IMR-90 (cell line): ENCODE measurements around the gene CTNNA2. TPM values are rescaled to one million over a fixed set of nuclear protein-coding genes. Genes with fewer than 3 reads are reported as not detected.
A peak's percentile ranks its signal among the peaks of the same experiment; 100 is the strongest.

Experiments
- ATAC-seq: fragments of 200-7000 bp; cut with Tn5 transposase; 2 replicates; pipeline ENCODE4 v1.9.1; 2020; ENCODE audit warnings: low read depth, mild to moderate bottlenecking, moderate library complexity
- BruUV-seq: library from RNA; stranded (reverse); fragments of 400-500 nt; replicated peaks from 2 replicates; lab custom pipeline; 2021; lab: Mats Ljungman, UMichigan
- CTCF ChIA-PET: fragments of 300-600 bp; formaldehyde crosslinking; extraction: SDS; loops from one replicate; lab custom pipeline; 2021; ENCODE audit warnings: antibody characterized with exemption; lab: Yijun Ruan, JAX
- POLR2A ChIA-PET: fragments of 300-600 bp; sonication (Branson Sonifier 250); formaldehyde crosslinking; loops from one replicate; lab custom pipeline; 2022; ENCODE audit warnings: antibody characterized with exemption; ENCODE audit not compliant: unreplicated experiment; lab: Charles Lee
- DNase-seq: peaks from one replicate; pipeline ENCODE4 v3.0.0; 2013
- H2AFZ ChIP-seq: replicated peaks from 2 replicates; pipeline ENCODE3; 2013; ENCODE audit warnings: low read length, mild to moderate bottlenecking; ENCODE audit not compliant: poor library complexity
- H2AK5ac ChIP-seq: 2 replicates; pipeline ENCODE4 v1.6.1; 2013; ENCODE audit warnings: low read depth, low read length, inconsistent platforms
- H2AK9ac ChIP-seq: replicated peaks from 2 replicates; pipeline ENCODE3; 2013; ENCODE audit warnings: mild to moderate bottlenecking, low read depth, low read length, moderate library complexity; ENCODE audit not compliant: poor library complexity
- H2BK120ac ChIP-seq: 2 replicates; pipeline ENCODE4 v1.6.1; 2013; ENCODE audit warnings: low read depth, low read length, inconsistent platforms
- H2BK15ac ChIP-seq: 3 replicates; pipeline ENCODE4 v1.6.1; 2013; ENCODE audit warnings: low read depth, low read length, inconsistent platforms
- H2BK20ac ChIP-seq: 2 replicates; pipeline ENCODE4 v1.6.1; 2013; ENCODE audit warnings: low read depth, mild to moderate bottlenecking, inconsistent platforms, low read length, moderate library complexity
- H2BK5ac ChIP-seq: 2 replicates; pipeline ENCODE4 v1.6.1; 2013; ENCODE audit warnings: mild to moderate bottlenecking, low read depth, low read length, inconsistent platforms; ENCODE audit not compliant: poor library complexity, severe bottlenecking
- H3K14ac ChIP-seq: replicated peaks from 2 replicates; pipeline ENCODE4 v1.6.1; 2013; ENCODE audit warnings: low read depth, low read length, inconsistent platforms
- H3K18ac ChIP-seq: 2 replicates; pipeline ENCODE4 v1.6.1; 2013; ENCODE audit warnings: low read depth, low read length, control low read depth
- H3K23ac ChIP-seq: 2 replicates; pipeline ENCODE4 v1.6.1; 2013; ENCODE audit warnings: low read depth, low read length, inconsistent platforms
- H3K27ac ChIP-seq: 2 replicates; pipeline ENCODE4 v1.5.1; 2013; ENCODE audit warnings: mild to moderate bottlenecking, control low read depth, low read length; ENCODE audit not compliant: insufficient read depth
- H3K27me3 ChIP-seq: 2 replicates; pipeline ENCODE4 v1.6.1; 2013; ENCODE audit warnings: low read length; ENCODE audit not compliant: control insufficient read depth, insufficient read depth
- H3K36me3 ChIP-seq: 2 replicates; pipeline ENCODE4 v1.6.1; 2013; ENCODE audit warnings: low read length, mixed read lengths; ENCODE audit not compliant: control insufficient read depth, insufficient read depth
- H3K4ac ChIP-seq: 2 replicates; pipeline ENCODE4 v1.6.1; 2013; ENCODE audit warnings: low read depth, low read length, inconsistent platforms
- H3K4me1 ChIP-seq: 2 replicates; pipeline ENCODE4 v1.6.1; 2013; ENCODE audit warnings: low read length, mixed read lengths; ENCODE audit not compliant: control insufficient read depth, insufficient read depth
- H3K4me2 ChIP-seq: 2 replicates; pipeline ENCODE4 v1.6.1; 2013; ENCODE audit warnings: low read depth, mild to moderate bottlenecking, control low read depth, low read length, moderate library complexity
- H3K4me3 ChIP-seq: 2 replicates; pipeline ENCODE4 v1.5.1; 2013; ENCODE audit warnings: low read depth, mild to moderate bottlenecking, control low read depth, low read length, moderate library complexity; ENCODE audit not compliant: insufficient read depth
- H3K56ac ChIP-seq: 2 replicates; pipeline ENCODE4 v1.6.1; 2013; ENCODE audit warnings: low read length, inconsistent platforms; ENCODE audit not compliant: insufficient read depth; ENCODE audit errors: extremely low read depth
- H3K79me1 ChIP-seq, 2 experiments: 2 replicates each; pipeline ENCODE4 v1.6.1; 2013; ENCODE audit warnings: low read length in 2 of 2, inconsistent platforms in 1 of 2, low read depth in 1 of 2
- H3K9ac ChIP-seq: 2 replicates; pipeline ENCODE4 v1.6.1; 2013; ENCODE audit warnings: low read depth, low read length, control low read depth
- H3K9me1 ChIP-seq: 2 replicates; pipeline ENCODE4 v1.6.1; 2013; ENCODE audit warnings: low read length, inconsistent platforms; ENCODE audit not compliant: insufficient read depth
- H3K9me3 ChIP-seq: 2 replicates; pipeline ENCODE4 v1.6.1; 2013; ENCODE audit warnings: low read length; ENCODE audit not compliant: control insufficient read depth, insufficient read depth
- H4K20me1 ChIP-seq: 2 replicates; pipeline ENCODE4 v1.6.1; 2013; ENCODE audit warnings: low read length, inconsistent platforms; ENCODE audit not compliant: insufficient read depth
- H4K5ac ChIP-seq: 2 replicates; pipeline ENCODE4 v1.6.1; 2013; ENCODE audit warnings: mild to moderate bottlenecking, low read depth, low read length, control low read depth
- H4K8ac ChIP-seq, 2 experiments: 2 replicates each; pipeline ENCODE4 v1.6.1; 2013; ENCODE audit warnings: low read depth in 2 of 2, low read length in 2 of 2, control low read depth in 1 of 2, inconsistent platforms in 1 of 2
- H4K91ac ChIP-seq: 2 replicates; pipeline ENCODE4 v1.6.1; 2013; ENCODE audit warnings: low read depth, low read length, inconsistent platforms; ENCODE audit not compliant: insufficient read depth
- MAFK ChIP-seq: IDR thresholded peaks from 2 replicates; pipeline ENCODE4 v1.6.1; 2012; ENCODE audit warnings: low read depth, low read length, improper control_type of control experiment
- MAZ ChIP-seq: IDR thresholded peaks from 2 replicates; pipeline ENCODE4 v1.6.1; 2012; ENCODE audit warnings: low read depth, mild to moderate bottlenecking, low read length, improper control_type of control experiment, moderate library complexity, borderline replicate concordance
- RFX5 ChIP-seq: IDR thresholded peaks from 2 replicates; pipeline ENCODE4 v1.8.0; 2012; ENCODE audit warnings: low read depth, mild to moderate bottlenecking, low read length, moderate library complexity
- WGBS, 2 experiments: methylation state at CpG; one replicate each; pipeline versions ENCODE4 v1.1.5 to v1.1.7; 2013; ENCODE audit warnings: missing lambda C conversion rate in 2 of 2; ENCODE audit not compliant: insufficient read length in 1 of 2; ENCODE audit errors: extremely low coverage in 2 of 2; 5-methylcytosine and 5-hydroxymethylcytosine counted together
- dilution Hi-C: fragments of 300-500 bp; cut with HindIII; formaldehyde crosslinking; loops from one replicate; pipeline ENCODE4 v1.14.3; 2018; ENCODE audit warnings: low sequenced_read_pairs; ENCODE audit not compliant: unreplicated experiment
- in situ Hi-C: fragments of 300-500 bp; cut with MboI; formaldehyde crosslinking; loops from 3 replicates; pipeline ENCODE4 v1.14.3; 2019; ENCODE audit warnings: low sequenced_read_pairs, inconsistent platforms, mixed read lengths
- intact Hi-C: fragments of 100-400 bp; cut with micrococcal nuclease; formaldehyde crosslinking; loops from 2 replicates; pipeline ENCODE4 v1.10.0; 2022
- polyA plus RNA-seq, 3 experiments: library from polyadenylated mRNA; depleted of rRNA; stranded (reverse); fragments of >200 nt; gene quantifications; 2 replicates each; pipeline ENCODE4 v1.2.3, GENCODE V29; 2012; ENCODE audit warnings: low replicate concordance in 1 of 3
- total RNA-seq: library from RNA; depleted of rRNA; stranded (reverse); fragments of >200 nt; gene quantifications from 2 replicates; pipeline ENCODE4 v1.2.3, GENCODE V29; 2012

The CTNNA2 gene
- total and polyA plus RNA-seq, 2 of the 4 experiments (the other 2 are of a cell fraction) = not detected

DNA sequence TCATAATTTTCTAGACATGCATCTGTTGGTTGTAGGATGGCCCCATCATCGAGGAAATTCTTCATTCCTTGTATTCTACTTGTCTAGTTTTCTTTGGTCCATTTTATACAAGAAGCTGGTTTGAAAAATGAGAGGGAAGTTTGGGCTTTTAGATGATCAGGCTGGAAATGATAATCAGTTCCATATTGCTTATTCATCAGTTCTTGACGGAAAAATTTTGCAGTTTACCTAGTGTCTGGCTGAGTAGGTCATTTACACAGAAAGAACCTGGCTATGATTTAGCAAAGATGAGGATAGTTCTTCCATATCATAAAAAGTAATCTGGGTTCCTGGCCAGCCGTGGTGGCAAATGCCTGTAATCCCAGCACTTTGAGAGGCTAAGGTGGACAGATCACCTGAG is 416.8 kb downstream of the CTNNA2 start:
- no CpG with 5 or more reads among the region's 3 CpGs for WGBS, 2 experiments
- Histone ChIP-seq H4K91ac (no peak overlapping the region), H3K27me3 (peaks cover 3% of the 10 kb centered on the region), H3K4ac (no peak overlapping the region), H3K27ac (no peak overlapping the region), H3K23ac (no peak overlapping the region), H4K5ac (no peak overlapping the region), H3K79me1 (no peaks in the 10 kb centered on the region), H4K8ac (no peak overlapping the region), H2BK15ac (no peak overlapping the region), H3K56ac (no peak overlapping the region), H3K4me3 (no peak overlapping the region), H3K18ac (no peak overlapping the region), H3K9me1 (no peaks in the 10 kb centered on the region), H2BK120ac (no peak overlapping the region), H3K4me1 (no peaks in the 10 kb centered on the region), H3K4me2 (no peak overlapping the region), H4K20me1 (no peaks in the 10 kb centered on the region), H2AFZ (no peak overlapping the region), H3K9ac (no peak overlapping the region), H3K36me3 (no peaks in the 10 kb centered on the region), H3K14ac (no peak overlapping the region), H2AK5ac (no peak overlapping the region), H2BK20ac (no peak overlapping the region), H3K9me3 (no peaks in the 10 kb centered on the region), H2AK9ac (no peak overlapping the region), H2BK5ac (no peak overlapping the region)
- POLR2A ChIA-PET = no interaction called here
- dilution Hi-C loops (no loop called here), in situ Hi-C loops (loop anchor here (10.0 kb wide), 2 partner anchors 305 to 565 kb away; no protein-coding TSS in a partner anchor), intact Hi-C loops (loop anchor here (10.0 kb wide), 1 partner anchor 395 kb away; no protein-coding TSS in a partner anchor)
- no TSS peak for BruUV-seq
- TF ChIP-seq MAZ = no peak
- TF ChIP-seq MAFK = peak; percentile 37; the same call in 1 of the 2 replicates
- no peak for TF ChIP-seq RFX5
- ATAC-seq = no peak
- CTCF ChIA-PET = no interaction called here
- DNase-seq = no peak
